HG03060 (cell line): ENCODE results near the gene TSHZ2.

Experiments used
- ATAC-seq: cut with Tn5 transposase; IDR thresholded peaks from one replicate; pipeline ENCODE4 v1.9.1; 2021; ENCODE audit warnings: low read depth, moderate number of reproducible peaks; ENCODE audit not compliant: unreplicated experiment

TSHZ2 gene, protein sequence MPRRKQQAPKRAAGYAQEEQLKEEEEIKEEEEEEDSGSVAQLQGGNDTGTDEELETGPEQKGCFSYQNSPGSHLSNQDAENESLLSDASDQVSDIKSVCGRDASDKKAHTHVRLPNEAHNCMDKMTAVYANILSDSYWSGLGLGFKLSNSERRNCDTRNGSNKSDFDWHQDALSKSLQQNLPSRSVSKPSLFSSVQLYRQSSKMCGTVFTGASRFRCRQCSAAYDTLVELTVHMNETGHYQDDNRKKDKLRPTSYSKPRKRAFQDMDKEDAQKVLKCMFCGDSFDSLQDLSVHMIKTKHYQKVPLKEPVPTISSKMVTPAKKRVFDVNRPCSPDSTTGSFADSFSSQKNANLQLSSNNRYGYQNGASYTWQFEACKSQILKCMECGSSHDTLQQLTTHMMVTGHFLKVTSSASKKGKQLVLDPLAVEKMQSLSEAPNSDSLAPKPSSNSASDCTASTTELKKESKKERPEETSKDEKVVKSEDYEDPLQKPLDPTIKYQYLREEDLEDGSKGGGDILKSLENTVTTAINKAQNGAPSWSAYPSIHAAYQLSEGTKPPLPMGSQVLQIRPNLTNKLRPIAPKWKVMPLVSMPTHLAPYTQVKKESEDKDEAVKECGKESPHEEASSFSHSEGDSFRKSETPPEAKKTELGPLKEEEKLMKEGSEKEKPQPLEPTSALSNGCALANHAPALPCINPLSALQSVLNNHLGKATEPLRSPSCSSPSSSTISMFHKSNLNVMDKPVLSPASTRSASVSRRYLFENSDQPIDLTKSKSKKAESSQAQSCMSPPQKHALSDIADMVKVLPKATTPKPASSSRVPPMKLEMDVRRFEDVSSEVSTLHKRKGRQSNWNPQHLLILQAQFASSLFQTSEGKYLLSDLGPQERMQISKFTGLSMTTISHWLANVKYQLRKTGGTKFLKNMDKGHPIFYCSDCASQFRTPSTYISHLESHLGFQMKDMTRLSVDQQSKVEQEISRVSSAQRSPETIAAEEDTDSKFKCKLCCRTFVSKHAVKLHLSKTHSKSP (N-terminal part only)

DNA sequence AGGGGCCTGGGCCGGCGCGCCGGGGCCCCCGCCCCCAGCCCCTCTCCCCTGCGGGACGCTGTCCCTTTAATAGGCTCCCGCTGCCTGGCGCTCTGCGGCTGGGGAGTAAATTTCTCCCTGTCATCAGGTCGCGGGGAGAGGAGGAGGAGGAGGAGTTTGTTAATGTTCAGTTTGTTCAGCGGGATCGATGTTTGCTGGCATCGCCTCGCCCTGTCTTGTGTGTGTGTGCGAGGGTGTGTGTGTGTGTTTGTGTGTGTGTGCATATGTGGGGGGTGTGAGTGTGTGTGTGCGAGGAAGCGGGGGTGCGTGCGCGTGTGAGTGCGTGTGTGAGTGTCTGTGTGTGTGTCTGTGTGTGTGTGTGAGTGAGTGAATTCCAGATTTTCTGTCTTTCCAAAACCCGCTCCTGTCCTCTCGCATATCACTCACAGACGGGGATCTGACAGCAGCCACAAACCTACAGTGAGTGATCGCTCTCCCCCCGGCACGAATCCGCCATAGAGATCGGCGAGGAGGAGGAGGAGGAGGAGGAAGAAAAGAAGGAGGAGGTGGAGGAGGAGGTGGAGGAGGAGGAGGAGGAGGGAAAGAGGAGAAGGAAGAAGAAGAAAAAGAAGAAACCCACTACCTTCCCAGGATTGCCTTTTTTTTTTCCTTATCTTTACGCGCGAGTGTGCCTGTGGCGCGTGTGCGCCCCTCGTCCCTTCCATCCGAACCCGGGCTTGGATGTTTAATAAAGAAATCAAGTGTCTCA is at the start of gene TSHZ2:
TSS of gene TSHZ2 (plus strand) at position 169 of the 748 bp plus-strand sequence. CDS start 936 bp downstream, outside the sequence.
- ATAC-seq = no peak

DNA sequence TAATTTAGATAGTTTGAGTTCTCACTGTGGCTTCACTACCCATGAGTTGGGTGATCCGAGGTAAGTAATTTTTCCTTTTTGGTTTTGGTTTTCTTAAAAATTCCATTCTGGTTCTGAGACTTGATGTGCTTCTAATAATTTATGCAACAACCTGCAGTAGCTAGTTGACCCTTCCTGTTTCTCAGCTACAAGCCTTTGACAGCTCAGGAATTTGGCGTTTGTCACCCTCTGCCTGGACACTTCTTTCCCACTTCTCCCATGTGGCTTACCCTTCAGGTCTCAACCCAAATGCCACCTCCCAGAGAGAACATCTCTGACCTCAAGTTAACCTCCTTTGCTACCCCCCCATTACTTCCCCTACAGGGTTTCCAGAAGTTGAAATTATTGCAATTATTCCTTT is 49.7 kb upstream of the TSHZ2 start:
- no peak for ATAC-seq

DNA sequence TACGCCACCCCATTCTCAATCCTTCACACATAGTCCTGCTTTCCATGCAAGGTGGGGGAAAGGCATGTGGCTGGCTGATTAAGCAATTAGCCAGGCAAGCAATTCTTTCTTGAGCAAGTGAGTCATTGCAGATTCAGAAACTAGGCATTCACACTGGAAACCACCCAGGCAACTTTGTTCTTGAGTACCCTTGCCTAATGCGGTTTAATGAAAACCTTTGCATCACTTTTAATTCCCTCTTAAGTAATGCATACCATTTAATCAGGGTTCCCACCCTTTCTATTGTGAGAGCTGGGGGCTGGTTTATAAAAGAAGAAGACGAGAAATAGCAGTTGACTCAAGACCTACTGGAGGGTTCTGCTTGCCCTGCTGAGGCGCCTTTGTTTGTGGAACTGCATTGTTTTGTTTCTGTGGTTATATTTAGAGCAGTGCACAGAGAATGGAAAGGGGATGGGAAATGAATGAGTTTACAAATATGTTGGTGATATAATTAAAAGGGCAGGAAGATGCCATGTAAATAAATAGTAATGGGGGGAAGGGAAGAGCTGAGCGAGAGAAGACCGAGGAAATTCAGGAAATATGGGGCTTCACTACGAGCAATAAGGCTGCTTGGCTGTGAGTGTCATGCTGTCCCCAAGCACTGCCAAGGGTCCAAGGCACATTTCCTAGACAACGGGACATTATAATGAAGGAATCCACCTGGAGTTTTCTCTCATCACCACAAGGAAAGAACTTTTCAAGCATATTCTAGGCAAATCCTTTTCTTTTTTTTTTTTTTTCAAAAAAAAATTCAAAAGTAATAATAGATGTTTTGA is 48.8 kb upstream of the TSHZ2 start:
- ATAC-seq = no peak

DNA sequence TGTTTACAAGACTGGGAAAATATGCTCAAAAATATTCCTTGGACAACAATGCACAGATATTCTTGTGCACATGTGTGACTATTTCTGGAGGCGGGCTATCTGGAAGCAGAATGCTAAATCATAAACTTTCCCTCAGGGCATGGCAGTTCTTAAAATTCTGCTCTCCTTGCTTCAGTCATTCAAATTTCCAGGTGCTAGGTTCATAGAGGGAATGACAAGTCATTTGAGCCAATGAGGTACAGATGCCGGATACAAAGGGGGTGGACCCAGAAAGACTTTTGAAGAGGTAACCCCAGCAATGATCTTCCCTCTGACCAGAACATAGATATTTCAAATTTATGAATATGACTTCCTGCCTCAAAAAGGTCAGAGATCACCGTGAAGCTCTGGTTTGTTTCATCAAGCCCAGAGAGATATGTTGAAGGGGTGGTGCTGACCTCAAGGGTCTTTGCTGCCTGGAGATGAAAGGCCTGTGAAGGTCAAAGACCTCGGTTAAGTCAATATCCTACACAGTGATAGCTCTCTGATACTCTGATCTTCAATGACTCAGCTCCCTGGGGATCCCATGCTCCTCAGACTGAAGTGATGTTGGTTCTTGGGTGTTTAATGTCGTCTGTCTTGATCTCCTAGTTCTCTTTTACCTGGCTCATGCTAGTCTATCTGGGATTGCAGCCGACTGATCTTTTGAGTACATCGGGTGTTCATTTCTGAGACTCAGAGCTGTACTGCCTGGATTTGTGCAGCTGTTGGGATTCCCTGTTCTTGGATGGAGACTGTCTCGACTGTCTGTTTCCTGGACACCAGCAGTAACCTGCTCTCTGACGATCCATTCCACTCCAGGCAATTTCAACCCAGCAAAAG is 47.5 kb upstream of the TSHZ2 start:
- no peak for ATAC-seq

DNA sequence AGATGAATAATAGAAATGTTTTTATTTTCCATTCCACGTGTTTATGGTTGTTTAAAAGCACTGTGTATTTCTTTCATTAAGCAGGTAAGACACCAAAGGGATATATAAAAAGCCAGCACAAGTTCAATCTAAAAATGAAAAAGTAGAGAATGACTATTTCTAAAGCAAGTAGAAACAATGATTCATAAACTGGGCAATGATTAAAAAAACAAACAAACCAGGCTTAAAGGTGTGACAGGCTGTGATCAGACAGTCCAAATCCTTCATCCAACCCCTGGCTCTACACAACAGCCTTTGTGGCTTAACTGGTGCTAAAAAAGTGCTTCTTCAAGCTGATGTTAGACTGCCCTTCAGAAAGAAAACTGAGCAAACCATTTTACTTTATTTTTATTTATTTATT is 45.7 kb upstream of the TSHZ2 start:
- ATAC-seq = no peak

DNA sequence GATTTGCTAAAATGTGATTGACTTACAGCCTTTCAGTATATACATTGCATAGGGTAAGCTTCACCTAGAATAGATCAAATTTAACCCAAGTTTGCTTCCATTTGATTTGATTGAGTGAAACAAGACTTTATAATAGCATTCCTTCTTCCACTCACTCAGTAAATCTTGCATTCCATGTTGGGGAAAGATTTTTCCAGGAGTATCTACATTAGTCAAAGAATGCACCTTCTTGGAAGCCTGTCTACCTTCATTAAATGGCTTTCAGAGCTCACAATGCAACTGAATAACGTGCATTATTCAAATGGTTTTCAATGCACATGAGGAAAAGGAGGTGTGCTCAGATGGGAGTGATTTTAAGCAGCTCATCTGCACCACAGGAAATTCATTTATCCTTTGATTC is 38.3 kb upstream of the TSHZ2 start:
- ATAC-seq = no peak

DNA sequence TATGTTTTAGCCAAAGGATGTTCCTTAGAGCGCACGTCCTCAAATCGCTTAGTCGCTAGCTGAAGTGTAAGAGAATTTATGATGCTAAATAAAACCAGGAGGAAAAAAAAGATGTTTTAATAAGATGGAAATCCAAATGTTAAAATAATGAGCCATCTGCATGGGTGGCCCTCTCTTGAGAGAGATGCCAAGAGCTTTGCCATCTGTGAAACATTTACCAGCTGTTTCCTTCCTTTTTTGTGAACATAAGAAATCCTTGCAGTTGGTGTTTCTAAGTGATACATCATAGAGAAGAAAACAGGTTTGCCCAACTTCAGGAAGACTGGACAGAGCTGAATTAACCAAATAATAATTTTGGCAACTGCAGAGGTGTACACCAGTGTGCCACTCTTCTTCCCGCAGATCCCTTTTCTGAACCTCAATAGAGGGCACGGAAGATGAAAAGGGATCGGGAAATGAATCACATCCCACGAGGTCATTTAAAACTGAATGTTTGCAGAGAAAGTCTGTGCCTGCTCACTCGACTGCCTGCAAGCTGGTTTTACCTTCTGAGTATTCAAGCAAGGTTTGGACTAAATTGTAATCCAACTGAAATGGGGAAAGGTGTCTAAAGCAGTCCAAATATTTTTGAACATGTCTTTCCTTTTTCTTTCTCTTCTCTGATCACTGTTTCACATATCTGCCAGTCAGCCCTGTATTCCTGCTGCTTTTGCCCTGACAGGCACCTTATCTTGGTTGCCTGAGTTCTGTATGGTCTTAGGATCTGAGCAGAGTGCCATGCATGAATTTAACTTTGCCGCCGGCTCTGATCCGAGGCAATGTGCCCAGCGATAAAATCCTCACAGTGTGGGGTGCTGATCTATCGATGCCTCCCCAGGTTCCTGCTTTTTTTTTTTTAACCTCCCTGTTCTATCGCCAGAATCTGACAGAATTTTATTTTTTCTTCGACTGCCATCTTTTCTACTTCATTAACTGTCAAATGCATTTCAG is 35.5 kb upstream of the TSHZ2 start:
- ATAC-seq = no peak

DNA sequence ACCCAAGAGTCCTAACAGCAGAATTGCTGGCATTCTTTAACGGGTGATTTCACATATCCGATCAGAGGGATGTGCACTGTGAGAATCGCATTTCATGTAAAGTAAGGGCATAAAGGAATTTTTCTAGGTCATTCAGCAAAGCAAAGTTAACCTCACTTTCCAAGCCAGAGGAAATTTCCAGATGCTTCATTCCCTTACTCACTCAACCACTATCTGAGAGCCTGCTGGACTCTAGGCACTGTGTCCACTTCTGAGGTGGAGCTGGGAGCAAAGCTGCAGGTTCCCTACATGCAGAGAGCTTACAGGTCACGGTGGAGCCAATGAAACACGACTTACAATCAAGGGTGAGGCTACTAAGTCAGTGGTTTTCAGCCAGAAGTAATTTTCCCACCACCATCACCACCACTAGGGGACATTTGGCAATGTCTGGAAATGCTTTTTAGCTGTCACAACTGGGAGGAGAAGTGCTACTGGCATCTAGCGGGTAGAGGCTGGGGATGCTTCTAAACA is 34.5 kb upstream of the TSHZ2 start:
- ATAC-seq = no peak

DNA sequence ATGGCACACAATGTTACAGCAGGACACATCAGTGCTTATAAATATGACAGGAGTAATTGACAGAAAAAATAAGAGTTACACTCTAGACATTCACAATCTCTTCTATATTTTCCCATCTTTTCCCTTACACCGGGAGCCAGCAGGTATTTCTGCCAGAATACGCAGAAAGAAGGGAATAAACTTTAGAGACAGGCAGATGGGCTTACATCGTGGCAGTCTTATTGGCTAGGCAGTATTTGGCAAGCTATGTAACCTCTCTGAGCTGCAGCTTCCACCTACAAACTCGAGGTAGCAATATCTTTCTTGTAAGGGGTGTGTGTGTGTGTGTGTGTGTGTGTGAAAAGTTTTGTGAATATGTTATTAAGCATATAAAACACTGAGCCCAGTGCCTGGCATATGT is 33.0 kb upstream of the TSHZ2 start:
- no peak for ATAC-seq

DNA sequence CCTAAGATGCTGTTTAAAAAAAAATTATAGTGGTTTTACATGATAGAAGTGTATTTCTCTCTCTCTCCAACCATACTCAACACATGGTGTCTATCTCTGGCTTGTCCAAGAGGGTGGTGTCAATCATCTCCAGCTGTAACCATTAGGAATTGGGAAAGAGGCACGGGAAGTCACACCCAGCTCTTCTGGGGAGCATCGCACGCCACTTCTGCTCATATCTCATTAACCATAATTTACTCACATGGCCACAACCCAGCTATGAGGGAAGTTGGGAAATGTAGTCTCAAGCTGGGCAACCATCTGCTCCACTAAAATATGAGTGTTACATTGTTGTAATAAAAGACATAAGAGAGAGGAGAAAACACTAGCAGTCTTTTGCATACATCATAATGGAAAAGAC is 30.4 kb upstream of the TSHZ2 start:
- ATAC-seq = no peak

DNA sequence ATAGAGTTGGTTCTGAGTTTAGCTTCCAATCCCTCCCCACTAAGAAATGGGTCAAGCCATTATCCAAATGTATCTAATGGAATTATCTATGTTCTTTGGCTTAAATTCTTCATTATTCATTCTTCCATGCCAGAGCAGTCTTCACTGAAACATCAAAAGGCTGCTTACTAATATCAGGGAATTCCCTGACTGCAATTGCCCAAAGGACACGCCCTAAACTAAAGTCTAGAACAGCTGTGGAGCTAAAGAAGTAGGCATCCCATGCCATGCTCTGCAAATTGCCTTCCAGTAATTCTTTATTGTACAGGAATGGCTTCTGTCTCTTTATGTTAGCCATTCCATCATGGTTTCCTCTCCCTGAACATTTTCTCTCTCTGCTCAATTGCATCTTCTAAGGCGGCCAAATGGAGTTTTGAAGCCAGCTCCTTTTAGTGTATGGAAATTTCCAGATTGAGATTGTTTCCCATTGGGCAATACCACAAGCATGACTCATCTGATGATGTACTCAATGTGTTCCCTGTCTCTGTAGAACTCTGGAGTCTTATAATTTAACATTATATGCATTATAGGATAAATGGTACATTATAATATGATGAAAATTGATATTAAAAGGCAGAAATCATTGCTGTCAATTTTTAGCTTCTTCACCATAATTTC is 28.8 kb upstream of the TSHZ2 start:
- no peak for ATAC-seq

DNA sequence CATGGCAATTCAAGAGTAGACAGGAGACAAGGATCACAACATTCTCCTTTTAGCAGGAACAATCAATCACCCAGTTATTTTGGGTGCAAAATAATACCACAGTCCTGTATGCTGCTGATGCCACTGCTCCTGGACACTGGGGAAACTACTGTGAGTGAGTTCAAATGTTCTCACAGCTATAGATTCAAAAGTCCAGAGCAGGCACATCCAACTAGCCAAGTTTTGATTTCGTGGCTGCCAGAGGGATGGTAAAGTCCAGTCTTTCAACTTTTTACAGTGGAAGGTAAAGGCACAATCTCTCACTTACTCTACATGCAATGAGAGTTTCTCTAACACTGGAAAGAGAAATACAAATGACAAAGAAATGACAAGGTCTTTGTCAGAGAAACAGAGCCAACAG is 26.9 kb upstream of the TSHZ2 start:
- no peak for ATAC-seq

DNA sequence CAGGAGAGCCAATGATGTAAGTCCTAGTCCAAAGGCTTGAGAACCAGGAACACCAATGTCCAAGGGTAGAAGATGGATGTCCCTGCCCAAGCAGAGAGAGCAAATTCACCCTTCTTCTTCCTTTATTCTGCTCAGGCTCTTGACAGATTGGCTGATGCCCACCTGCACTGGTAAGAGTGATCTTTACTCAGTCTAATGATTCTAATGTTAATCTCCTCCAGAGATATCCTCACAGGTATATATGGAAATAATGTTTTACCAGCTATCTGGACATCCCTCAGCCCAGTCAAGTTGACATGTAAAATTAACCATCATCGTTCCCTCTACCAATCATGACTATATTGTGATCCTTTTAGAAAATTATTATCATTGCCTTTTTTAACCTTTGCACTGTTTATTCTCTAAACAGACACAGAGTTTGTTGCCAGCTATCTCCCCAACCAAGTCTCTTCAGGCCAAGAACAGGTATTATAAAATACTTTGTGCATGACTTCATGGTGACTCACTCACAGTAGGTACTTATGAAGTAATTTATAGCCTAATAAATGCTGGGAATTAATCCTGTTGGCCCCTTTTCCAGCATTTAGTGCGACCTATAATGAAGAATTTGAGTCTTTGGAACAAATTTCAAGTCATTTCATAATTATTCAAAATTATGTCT is 26.2 kb upstream of the TSHZ2 start:
- no peak for ATAC-seq

DNA sequence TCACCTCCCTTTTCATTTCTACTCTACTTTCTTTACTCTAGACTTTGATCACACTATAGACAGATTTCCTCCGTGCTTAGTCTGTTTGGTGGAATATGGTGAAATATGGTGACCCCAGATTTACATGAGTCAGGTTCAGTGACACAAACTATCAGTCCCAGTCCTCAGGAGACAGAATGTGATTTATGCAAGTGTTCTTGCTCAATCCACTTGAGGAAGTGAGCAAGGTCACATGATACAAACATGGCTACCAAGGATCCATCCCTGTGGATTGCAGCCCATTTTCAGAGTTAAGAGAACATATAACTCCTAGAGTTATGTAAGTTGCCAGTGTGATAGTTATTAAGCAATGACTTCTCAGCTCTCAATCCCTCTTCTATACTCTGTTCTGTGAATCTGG is 23.7 kb upstream of the TSHZ2 start:
- no peak for ATAC-seq

DNA sequence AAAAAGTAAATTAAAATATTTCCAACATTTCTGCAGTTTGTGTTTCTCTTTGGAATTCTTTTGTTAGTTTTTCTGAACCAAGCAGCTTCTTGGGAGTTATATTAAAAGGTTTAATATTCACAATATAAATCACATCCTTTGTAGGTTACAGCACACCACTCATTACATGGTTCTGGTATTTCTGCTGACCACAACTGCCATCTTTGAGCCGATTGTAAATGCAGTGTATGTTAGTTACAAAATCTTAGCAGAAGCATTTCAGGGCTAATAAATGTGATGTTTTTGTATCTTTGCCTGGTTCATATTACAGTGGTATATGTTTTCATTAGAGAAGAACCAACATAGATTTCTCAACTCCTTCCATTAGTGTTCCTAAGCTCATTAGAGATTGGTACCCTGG is 19.1 kb upstream of the TSHZ2 start:
- no peak for ATAC-seq

DNA sequence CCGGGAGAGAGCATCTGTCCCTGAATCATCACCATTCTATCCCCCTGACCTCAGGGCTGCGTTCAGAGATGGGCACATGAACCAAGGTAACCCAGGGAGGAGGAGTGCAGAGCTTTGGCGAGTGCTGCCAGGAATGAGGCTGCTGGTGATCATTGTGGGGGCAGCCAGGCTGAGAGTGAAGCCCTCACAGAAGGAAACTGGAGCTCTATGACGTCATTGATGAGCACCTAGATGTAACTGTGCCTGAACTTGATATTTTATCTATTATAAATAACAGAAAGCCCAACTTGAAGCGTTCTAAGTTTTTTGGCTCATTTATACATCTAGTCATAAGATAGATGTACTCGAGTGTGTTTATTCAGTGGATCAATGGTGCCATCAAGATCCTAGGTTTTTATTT is 17.3 kb upstream of the TSHZ2 start:
- ATAC-seq = no peak

DNA sequence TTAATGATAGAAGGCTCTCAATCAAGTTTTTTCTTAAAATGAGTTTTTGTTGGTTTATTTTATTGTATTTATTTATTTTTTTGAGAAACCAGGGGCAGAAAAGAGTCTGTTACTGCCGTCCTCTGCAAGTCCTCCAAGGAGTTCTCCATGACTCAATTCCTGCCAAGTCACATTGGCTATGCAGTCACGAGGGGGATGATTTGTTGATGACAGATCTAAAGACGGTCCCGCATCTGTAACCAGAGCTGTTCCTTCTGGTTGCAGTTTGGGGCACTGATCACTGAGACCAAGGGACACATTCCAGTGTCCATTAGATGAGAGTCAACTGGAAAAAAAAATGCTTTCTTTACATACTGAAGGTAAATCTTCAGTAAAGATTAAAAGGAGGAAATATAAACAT is 13.9 kb upstream of the TSHZ2 start:
- ATAC-seq = no peak
